Stimulated activated CD4-positive, alpha-beta T cell treated with anti-CD3 and anti-CD28 coated beads, TNF-alpha, amount 100 ng/mL, for 4 hours (primary cell): ENCODE measurements around the gene LIMCH1.
"Not testable (repeated sequence)": the region's sequence is repeated elsewhere in the genome, so short reads cannot be mapped to it uniquely, and the experiment has no call there.

ENCODE experiments used
- DNase-seq, 3 experiments: peaks; one replicate each; pipeline ENCODE4 v3.0.0-alpha.2; 2020; ENCODE audit warnings: low read depth in 3 of 3

Gene LIMCH1

DNA sequence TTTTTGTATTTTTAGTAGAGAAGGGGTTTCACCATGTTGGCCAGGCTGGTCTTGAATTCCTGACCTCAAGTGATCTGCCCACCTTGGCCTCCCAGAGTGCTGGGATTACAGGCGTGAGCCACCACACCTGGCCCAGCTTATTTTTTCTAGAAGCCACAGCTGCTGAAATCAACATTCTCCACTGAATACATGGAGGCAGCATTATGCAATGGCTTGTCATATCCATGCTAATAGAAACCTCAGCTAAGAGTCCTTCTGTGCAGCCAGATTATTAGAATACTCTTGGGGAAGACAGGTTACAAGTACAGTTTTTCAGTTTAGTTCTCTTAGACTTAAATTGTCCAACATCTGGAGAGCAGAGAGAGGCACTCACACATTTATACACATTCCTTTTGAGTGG is 104.8 kb downstream of the LIMCH1 start:
- DNase-seq, result not testable (repeated sequence)

DNA sequence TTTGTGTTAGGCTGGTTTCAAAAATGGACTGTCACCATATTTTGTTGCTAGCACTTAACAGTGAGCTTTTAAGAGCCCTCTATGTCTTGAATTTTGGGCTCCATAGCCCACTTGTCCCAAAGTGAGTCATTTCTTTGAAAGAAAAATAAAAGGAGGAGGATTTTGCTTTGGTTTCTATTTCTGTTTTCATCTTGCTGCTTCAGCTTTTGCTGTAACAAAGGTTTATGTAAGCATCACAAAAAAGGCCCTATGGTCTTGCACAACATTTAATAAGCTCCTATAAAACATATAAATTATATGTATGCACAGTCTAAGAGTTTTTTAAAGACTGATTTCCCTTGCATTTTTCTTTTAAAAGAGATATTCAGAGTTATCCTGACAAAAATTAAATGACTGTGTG is 105.4 kb downstream of the LIMCH1 start:
- no peak for DNase-seq

DNA sequence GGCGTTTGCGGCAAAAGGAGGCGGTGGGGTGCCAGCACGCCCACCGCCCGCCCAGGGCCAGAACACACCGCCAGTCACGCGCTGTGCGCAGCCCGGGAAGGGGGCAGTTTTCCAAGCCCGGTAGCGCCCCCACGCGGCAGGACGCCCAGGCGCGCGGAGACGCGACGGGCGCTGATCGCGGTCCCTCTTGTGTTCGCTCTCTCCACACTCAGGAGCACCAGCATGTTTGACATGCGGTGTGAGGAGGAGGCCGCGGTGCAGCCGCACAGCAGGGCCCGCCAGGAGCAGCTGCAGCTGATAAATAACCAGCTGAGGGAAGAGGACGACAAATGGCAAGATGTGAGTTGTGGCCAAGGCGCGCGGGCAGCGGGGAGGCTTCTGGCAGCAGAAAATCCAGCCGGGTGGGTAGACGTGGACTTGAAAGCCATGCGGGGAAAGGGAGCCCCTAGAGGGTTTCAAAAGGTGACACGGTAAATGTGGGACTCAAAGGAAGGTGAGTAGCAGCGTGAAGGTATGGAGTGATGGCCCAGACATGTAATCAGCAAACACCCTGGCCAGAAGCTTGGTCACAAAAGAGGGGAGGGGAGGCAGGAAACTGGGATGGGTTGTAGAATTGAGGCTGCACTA is 106.4 kb downstream of the LIMCH1 start:
- no peak for DNase-seq

DNA sequence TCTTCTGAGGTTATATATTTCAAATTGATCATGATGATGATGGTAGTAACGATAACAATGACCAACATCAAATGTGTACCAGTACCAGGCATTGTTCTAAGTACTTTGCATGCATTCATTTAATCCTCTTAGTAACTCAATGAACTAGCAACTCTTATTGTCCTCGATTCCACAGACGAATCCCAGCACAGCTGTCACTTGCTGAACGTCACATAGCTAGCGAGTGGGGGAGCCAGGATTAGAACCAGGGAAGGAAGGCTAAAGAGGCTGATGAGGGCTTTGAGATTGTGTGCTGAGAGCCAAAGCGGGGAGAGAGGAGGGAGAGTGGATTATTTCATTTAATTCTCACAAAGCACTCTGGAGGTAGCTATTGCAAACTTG is 106.9 kb downstream of the LIMCH1 start:
- no peak for DNase-seq

DNA sequence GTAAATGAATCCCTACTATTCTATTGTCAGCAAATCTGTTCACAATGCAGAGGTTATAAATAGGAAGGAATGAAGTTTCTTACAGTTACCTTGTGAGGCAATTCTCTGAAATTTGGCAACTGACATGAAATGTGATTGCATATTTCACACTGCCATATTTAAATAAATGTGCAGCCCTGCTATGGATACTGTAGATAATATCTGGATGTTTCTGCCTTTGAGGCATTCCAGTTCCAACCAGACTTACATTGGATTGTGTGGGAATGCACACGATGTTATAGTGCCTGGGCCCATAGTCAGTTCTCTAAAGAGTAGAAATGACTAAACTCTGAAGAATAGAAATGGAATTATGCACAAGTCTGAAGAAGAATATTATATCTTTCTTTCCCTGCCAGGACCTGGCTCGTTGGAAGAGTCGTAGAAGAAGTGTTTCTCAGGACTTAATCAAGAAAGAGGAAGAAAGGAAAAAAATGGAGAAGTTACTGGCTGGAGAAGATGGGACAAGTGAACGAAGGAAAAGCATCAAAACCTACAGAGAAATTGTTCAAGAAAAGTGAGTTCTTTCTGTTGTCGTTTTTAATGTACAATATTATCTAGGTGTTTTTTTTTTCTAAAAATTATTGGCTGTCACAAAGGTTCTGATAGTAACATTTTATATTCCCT is 107.9 kb downstream of the LIMCH1 start:
- no peak for DNase-seq

DNA sequence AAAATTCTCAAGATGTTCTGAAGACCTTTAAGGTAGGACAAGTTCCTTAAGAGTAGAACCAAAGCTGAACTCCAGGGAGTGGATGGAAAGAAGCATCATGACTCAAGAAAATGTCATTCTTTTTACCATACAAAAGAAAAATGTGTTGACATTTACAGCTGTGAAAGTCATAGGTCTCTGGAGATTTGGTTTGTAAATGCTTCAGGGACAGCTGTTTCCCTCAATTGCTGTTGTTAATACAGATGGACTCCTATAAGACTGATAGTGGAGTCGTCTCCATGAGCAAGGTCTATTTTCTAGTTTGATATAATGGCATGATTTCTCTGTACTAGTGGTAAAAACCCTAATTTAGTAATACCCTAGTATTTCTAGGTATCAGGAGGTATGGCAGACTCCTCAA is 108.9 kb downstream of the LIMCH1 start:
- no peak for DNase-seq

DNA sequence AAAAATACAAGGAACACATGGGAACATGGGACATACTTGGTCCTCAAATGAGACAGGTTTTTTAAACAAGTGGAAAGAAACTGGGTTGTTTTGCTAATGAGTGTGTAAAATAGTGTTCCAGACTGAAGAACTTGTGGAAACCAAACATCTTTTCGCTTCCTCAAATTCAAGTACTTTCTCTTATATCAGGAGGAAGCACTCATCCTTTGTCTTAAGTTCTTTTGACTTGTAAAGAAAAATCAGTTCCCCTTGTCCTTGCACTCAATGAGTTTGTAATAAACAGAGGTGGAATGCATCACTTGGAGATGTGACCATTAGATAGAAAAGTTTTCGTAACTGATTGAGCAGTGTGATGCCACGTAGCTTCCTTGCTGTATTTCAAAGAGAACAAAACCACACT is 109.4 kb downstream of the LIMCH1 start:
- DNase-seq, result no peak

DNA sequence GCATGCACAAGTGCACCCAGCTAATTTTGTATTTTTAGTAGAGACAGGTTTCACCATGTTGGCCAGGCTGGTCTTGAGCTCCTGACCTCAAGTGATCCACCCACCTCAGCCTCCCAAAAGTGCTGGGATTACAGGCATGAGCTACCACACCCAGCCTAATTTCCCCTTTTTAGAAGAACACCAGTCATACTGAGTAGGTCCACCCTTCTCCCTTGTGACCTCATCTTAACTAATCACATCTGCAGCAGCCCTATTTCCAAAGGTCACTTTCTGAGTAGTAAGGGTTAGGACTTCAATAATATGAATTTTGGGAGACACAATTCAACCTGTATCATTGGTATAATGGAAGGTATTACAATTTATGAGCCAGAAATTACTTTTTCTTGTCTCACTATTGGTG is 113.2 kb downstream of the LIMCH1 start:
- DNase-seq, result not testable (repeated sequence)

DNA sequence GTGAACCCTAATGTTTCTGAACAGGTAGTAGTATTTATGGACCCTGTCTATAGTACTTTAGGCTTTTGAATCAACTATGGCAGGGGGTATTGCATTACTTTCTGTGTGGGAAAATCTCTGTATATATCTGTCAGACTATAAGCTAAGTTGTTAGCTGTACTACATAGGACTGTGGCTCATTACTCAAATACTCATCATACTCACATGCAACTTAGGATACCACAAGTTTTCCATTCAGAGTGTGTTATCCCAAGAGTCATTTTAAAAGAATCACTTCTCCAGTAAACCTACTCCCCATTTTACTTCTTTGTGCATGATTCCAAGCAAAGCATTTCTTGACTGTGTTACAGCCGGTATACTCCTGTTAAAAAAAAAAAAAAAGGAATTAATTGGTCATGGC is 115.0 kb downstream of the LIMCH1 start:
- DNase-seq, result no peak

DNA sequence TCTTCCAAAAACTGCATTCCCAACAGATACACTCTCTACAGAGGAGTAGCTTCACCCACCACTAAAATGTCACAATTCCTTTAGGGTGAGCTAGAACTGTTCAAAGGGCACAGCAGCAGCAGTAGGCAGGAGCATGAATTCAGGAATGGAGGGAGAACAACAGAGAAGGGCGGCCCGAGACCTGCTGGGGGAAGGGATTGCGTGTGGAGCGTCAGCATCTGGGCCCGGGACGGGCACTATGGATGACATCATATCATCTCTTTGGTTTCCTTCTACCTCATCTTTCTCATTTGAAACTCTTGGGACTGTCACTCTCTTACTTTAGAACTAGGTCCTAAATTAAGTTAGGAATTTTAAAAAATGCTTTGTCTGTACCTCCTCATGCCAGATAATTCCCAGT is 115.6 kb downstream of the LIMCH1 start:
- DNase-seq, result no peak

DNA sequence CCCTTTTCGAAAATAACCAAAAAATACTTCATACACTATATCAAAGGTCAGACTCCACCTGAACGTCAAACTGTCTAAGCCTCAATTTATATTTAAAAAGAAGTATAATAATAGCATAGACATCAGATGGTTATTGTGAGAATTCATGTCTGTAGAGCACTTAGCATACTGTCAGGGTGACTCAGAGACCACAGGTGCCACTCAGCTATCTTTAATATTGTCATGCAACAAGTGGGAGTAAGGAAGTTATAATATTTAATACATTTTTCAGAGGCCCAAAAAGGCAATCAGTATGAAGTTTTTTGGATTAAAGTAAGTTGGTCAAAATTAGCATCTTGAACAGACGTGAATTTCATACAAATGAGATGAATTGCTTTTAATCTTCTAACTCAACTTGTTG is 117.2 kb downstream of the LIMCH1 start:
- DNase-seq, result no peak

DNA sequence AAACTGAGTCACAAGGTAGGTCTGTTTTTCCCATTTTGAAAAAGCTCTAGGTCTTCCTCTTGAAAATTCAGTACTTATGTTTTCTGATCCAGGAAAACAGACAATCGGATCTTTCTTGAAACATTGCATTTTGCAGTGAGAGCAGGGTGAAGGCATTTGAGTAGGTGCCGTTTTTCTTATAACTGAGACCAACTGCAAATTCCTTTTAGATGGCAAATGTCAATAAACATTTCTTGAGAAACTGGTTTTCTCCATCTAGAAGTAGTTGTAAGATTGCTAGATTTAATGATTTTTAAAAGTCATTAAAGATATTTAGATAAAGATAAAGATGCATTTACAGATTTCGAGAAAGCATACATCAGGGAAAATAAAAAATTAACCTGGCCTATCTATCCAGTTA is 118.1 kb downstream of the LIMCH1 start:
- no peak for DNase-seq

DNA sequence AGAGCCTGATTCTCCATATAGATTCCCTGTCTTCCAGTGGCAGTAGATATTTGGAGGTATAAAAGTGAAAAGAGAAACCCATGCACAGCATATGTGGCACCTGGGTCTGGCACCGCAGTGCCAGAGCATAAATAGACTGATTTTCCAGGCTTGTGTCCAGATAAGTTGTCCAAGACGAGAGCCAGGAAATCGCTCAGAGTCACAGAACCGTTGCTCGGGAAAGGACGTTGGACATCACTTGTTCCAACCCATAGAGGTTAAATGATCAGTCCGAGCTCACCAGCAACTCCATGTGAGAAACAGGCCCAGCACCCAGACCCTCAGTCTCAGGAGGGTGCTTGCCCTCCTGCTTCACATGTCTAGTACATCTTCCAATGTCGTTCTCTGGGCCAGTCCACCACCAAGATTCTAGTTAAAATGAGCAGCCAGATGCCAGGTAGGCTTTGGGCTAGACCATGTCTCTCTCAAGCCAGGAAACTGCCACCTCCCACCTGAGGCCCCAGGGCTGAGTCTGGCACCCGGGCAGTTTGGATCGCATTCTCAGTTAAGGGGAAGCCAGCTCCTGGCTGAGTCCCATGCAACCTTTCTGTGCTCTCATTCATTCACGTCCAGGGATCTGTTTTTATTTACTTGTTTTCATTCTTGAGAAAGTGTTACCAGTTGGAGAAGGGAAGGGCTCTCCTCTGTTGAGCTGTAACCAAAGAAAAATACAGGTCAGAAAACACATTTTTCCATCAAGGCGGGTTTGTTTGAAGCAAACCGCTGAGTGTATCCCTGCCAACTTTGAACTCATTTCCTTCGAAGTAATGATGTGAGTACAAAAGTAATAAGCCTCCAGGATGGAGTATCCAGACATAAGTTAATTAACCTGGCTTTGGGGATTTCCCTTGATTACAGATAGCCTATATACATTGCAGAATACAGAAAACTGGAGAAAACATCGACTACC is 118.9 kb downstream of the LIMCH1 start:
- DNase-seq, result no peak

DNA sequence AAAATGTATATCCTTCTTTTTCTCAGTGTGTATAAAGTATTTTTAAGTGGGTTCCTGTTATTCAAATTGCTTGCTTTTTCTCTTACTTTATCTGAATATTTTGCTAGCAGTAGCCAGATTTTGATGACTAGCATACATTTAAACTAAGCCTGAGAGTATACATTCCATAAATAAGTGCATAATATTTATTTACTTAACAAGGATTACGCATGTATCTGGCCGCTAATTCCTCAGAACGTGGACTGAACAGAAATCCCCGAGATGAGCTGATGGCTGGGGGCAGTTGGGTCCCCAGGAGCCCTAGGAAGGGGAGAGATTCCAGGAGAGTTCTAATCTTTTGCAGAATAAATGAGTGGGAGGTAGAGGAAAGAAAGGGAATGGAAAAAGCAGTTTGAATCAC is 119.6 kb downstream of the LIMCH1 start:
- DNase-seq, result no peak

DNA sequence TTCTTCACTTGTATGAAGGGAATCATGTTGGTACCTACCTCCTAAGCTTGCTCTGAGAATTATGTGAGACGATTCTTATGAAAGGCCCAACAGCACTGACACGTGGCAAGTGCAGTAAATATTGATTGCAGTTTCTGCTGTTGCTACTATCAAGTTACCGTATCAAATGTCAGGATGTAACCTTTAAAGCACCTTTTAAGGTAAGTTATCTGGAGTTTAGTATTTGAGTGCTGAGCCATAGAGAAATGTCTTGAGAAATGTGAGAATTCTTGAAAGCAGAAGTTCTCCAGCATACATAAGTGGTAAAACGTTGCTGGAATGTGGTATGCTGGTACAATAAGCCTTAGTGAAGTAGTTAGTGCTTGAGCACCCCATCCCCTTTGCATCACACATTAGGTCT is 120.2 kb downstream of the LIMCH1 start:
- no peak for DNase-seq

DNA sequence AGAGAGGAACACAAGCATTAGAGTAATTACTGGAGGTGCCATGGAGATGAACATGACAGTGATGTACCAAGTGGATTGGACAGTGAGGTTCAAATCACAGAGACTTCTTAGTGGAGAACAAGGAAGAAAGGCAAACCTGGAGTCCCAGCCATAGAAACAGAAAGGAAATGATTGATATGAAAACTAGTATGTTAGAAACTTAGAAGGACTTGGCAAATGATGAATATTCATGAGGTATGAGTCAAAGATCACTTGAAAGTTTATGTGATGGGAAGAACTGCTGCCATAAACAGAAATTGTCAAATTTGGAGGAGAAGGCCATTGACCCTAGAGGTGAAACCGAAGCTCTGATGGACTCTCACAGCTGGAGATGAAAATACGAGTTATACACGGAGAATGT is 122.4 kb downstream of the LIMCH1 start:
- DNase-seq, result no peak

DNA sequence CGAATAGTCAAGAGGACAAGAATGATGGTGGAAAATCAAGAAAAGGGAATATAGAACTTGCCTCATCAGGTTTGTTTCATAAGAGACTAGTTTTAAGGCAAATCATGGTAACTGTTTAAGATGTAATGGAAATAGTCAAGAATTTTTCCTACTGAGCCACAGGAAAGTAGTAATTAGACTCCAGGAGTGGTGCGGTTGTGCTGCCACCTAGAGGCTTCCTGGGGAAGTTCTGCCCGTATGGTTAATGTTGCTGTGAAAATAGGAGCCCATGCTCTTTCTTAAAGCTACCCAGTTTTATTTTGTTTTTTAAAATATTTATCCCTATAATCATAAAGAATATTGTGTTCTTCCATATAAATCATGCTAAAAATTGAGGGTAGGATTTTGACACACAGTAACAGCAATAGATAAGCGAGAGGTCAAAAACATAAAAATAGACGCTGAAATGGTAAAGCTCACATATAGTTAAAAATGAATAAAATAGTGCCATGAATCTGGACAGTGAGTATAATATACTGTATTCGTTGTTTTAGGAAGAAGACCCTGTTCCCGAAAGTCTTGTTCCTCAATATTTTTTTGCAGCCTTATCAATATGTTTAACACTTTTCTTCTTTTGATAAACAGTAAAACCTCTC is 123.6 kb downstream of the LIMCH1 start:
- no peak for DNase-seq

DNA sequence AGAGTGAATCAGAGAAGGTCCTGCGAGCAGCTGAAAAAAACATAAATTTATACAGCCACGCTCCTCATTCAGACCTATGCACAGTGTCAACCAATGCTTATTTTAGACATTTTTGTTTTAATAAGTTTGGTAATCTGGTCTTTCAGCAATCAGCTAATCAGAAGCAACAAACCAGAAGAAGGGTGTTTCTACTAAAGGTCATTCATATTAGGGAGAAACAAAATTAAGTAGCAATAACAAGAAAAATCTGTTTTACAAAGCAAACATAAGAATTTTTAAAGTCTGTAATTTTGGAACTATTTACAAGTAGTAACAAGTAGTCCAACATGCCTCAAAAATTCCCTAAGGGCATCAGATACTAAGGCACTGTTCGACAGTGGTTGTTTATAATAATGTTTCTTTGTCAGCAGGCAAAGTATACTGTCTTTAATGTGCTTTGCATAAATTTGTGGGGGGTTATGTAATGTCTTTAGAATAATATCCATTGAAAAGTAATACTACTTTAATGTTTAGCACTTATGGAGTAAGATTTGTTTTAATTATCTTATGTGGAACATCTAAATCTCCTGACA is 127.8 kb downstream of the LIMCH1 start:
- no peak for DNase-seq

DNA sequence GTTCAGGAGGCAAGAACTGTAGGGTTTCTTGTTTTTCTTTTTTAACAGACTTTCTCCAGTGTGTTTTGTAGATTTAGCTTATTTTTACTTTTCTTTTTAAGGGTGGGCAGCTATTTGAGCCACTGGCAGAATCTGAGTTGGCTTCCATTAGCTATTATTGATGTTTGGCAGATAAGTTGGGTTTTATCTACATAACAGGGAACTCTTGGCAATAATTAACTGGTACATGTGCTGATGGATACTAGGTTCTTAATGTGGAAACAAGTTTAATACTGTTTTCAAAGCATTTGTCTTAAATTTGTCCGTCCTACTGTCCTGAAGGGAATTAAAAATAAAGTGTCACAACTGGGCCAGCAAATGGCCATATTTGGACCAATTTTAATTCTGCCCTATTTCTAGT is 130.1 kb downstream of the LIMCH1 start:
- no peak for DNase-seq

DNA sequence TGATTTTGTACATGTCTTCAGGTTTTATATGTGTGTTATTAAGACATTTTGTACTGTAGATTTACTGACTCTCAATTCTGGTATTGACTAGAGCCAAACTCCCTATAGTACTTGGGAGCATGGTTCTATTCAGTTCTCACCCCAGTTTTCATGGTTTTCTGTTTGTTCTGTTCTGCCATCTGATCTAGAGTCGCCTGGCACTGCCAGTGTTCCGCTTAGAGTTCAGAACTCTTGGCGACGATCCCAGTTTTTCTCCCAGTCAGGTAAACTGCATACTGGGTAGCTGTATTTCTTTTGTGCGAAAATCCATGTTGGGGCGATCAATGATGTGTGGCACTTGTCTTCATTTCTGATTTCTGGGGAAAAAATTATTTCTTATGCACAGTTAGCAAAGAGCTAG is 132.6 kb downstream of the LIMCH1 start:
- DNase-seq, result no peak

DNA sequence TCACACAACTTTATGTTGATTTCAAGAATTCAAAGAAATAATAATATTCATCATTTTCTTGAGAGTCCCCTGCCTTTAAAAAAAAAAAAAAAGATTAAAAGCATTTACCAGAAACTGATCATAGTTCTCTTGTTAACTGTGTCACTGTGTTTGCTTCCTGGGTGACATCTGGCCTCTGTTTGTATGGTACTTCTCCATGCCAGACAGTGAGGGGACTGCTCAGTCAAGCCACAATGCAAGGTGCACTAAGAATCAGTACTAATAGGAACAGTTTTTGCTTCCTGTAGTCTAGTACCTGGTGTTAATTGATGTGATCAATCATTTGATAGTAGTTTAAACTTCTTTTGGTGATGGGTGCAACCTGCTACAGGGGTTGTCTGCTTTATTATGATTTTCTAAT is 133.0 kb downstream of the LIMCH1 start:
- no peak for DNase-seq
